Type B pancreatic cell (in vitro differentiated cells): ENCODE results near the gene REPS2. TPM values are rescaled to one million over a fixed set of nuclear protein-coding genes. Genes with fewer than 3 reads are reported as not detected.

Experiments used
- DNase-seq: peaks from one replicate; pipeline ENCODE4 v3.0.0; 2021; ENCODE audit warnings: mixed read lengths; ENCODE audit not compliant: unreplicated experiment; ENCODE audit errors: extremely low spot score
- H3K27ac Mint-ChIP-seq: 2 replicates; pipeline ENCODE4 v1.8.0; 2021; ENCODE audit warnings: mild to moderate bottlenecking, mixed read lengths
- H3K27me3 Mint-ChIP-seq: 2 replicates; pipeline ENCODE4 v1.8.0; 2021; ENCODE audit warnings: mixed read lengths
- H3K36me3 Mint-ChIP-seq: 2 replicates; pipeline ENCODE4 v1.8.0; 2021; ENCODE audit warnings: mixed read lengths
- H3K4me1 Mint-ChIP-seq: one replicate; pipeline ENCODE4 v1.8.0; 2021; ENCODE audit warnings: mixed read lengths; ENCODE audit not compliant: unreplicated experiment
- H3K4me3 Mint-ChIP-seq: 2 replicates; pipeline ENCODE4 v1.8.0; 2021; ENCODE audit warnings: mild to moderate bottlenecking, mixed read lengths
- H3K9me3 Mint-ChIP-seq: 2 replicates; pipeline ENCODE4 v1.8.0; 2021; ENCODE audit warnings: mixed read lengths
- CTCF ChIP-seq: fragments of 200-600 bp; sonication (generic); conservative IDR thresholded peaks from 2 replicates; pipeline ENCODE4 v1.5.0; 2021; ENCODE audit warnings: antibody characterized with exemption, mild to moderate bottlenecking
- total RNA-seq: library from RNA; stranded (reverse); gene quantifications from 2 replicates; pipeline ENCODE4 v1.2.1, GENCODE V29; 2021; ENCODE audit warnings: low replicate concordance

The REPS2 gene
- total RNA-seq, 1 donor from 2014 or later, result 1.6 TPM

- Mint-ChIP-seq H3K9me3 (peaks cover 17% of the 10 kb centered on the region), H3K4me1 (no peaks in the 10 kb centered on the region), H3K4me3 (no peak overlapping the region), H3K36me3 (peaks cover 4% of the 10 kb centered on the region), H3K27me3 (peaks cover 3% of the 10 kb centered on the region), H3K27ac (no peak overlapping the region)
- TF ChIP-seq CTCF, result no peak
- no peak for DNase-seq
Observed at GRCh38 chrX:17164941-17165340, 218.5 kb downstream of the REPS2 start.

- H3K4me3 Mint-ChIP-seq, result no peak overlapping the region
- no peak for TF ChIP-seq CTCF
- peaks cover 5% of the 10 kb centered on the region for H3K9me3 Mint-ChIP-seq
- no peaks in the 10 kb centered on the region for H3K4me1 Mint-ChIP-seq
- no peak for DNase-seq
- no peak overlapping the region for H3K27ac Mint-ChIP-seq
- H3K36me3 Mint-ChIP-seq, result peaks cover 4% of the 10 kb centered on the region
- H3K27me3 Mint-ChIP-seq, result no peaks in the 10 kb centered on the region
Observed at GRCh38 chrX:17167915-17168314, 221.5 kb downstream of the REPS2 start.

- no peaks in the 10 kb centered on the region for H3K36me3 Mint-ChIP-seq
- H3K4me1 Mint-ChIP-seq, result peaks cover 16% of the 10 kb centered on the region
- H3K9me3 Mint-ChIP-seq, result no peaks in the 10 kb centered on the region
- H3K27me3 Mint-ChIP-seq, result no peaks in the 10 kb centered on the region
- no peak for TF ChIP-seq CTCF
- no peak overlapping the region for H3K4me3 Mint-ChIP-seq
- DNase-seq, result no peak
- no peak overlapping the region for H3K27ac Mint-ChIP-seq
Observed at GRCh38 chrX:17170973-17171372, 224.5 kb downstream of the REPS2 start.

- H3K4me1 Mint-ChIP-seq, result peaks cover 16% of the 10 kb centered on the region
- H3K4me3 Mint-ChIP-seq, result no peak overlapping the region
- H3K9me3 Mint-ChIP-seq, result no peaks in the 10 kb centered on the region
- no peaks in the 10 kb centered on the region for H3K27me3 Mint-ChIP-seq
- DNase-seq, result no peak
- no peaks in the 10 kb centered on the region for H3K36me3 Mint-ChIP-seq
- TF ChIP-seq CTCF, result no peak
- no peak overlapping the region for H3K27ac Mint-ChIP-seq
Observed at GRCh38 chrX:17174671-17175070, 228.2 kb downstream of the REPS2 start.

- no peak overlapping the region for H3K4me3 Mint-ChIP-seq
- H3K27ac Mint-ChIP-seq, result no peak overlapping the region
- no peaks in the 10 kb centered on the region for H3K9me3 Mint-ChIP-seq
- DNase-seq, result no peak
- no peaks in the 10 kb centered on the region for H3K36me3 Mint-ChIP-seq
- H3K27me3 Mint-ChIP-seq, result no peaks in the 10 kb centered on the region
- H3K4me1 Mint-ChIP-seq, result peaks cover 30% of the 10 kb centered on the region
- TF ChIP-seq CTCF, result no peak
Observed at GRCh38 chrX:17182317-17182716, 235.9 kb downstream of the REPS2 start.

- Mint-ChIP-seq H3K9me3 (no peaks in the 10 kb centered on the region), H3K36me3 (no peaks in the 10 kb centered on the region), H3K4me3 (no peak overlapping the region), H3K27me3 (no peaks in the 10 kb centered on the region), H3K4me1 (peaks cover 33% of the 10 kb centered on the region), H3K27ac (no peak overlapping the region)
- TF ChIP-seq CTCF, result no peak
- DNase-seq, result no peak
Observed at GRCh38 chrX:17183566-17183965, 237.1 kb downstream of the REPS2 start.
